HepG2 (cell line): ENCODE results near the gene MYO16.

Experiments
- ARNT ChIP-seq: fragments of 450-650 bp; IDR thresholded peaks from 2 replicates; pipeline ENCODE4 v1.6.1; 2017
- FOXM1 ChIP-seq: sonication (generic); formaldehyde crosslinking; IDR thresholded peaks from 2 replicates; pipeline ENCODE4 v1.5.0; 2020; ENCODE audit warnings: missing genetic modification reagents
- GABPB1 ChIP-seq: IDR thresholded peaks from 2 replicates; pipeline ENCODE4 v1.6.1; 2016; ENCODE audit warnings: mild to moderate bottlenecking, missing genetic modification reagents, moderate library complexity, missing compliant biosample characterization
- HNRNPLL ChIP-seq: fragments of 200-400 bp; formaldehyde crosslinking; IDR thresholded peaks from 2 replicates; pipeline ENCODE4 v1.6.1; 2017; ENCODE audit warnings: mild to moderate bottlenecking, low read depth, low read length; ENCODE audit not compliant: poor library complexity, severe bottlenecking
- PRMT3 ChIP-seq: sonication (generic); formaldehyde crosslinking; IDR thresholded peaks from 2 replicates; pipeline ENCODE4 v1.8.1; 2022; ENCODE audit warnings: low read depth, mild to moderate bottlenecking, moderate library complexity, missing genetic modification reagents, borderline replicate concordance
- RFX5 ChIP-seq: IDR thresholded peaks from 2 replicates; pipeline ENCODE4 v1.6.1; 2011; ENCODE audit warnings: low read depth, low read length, improper control_type of control experiment
- SIN3A ChIP-seq: IDR thresholded peaks from 2 replicates; pipeline ENCODE4 v1.6.1; 2011; ENCODE audit warnings: low read depth, mild to moderate bottlenecking, control low read depth, low read length, borderline replicate concordance
- ZBTB33 ChIP-seq: sonication (generic); formaldehyde crosslinking; IDR thresholded peaks from 2 replicates; pipeline ENCODE4 v1.4.0; 2020; ENCODE audit warnings: missing genetic modification reagents
- ZFP37 ChIP-seq: sonication (generic); formaldehyde crosslinking; IDR thresholded peaks from 2 replicates; pipeline ENCODE4 v1.4.0; 2020; ENCODE audit warnings: missing genetic modification reagents, borderline replicate concordance
- ZNF263 ChIP-seq: sonication (generic); formaldehyde crosslinking; IDR thresholded peaks from 2 replicates; pipeline ENCODE4 v1.4.0; 2020; ENCODE audit warnings: missing genetic modification reagents
- ZNF609 ChIP-seq: sonication (generic); formaldehyde crosslinking; IDR thresholded peaks from 2 replicates; pipeline ENCODE4 v1.4.0; 2020; ENCODE audit warnings: mild to moderate bottlenecking, missing genetic modification reagents, borderline replicate concordance
- ZNF850 ChIP-seq: sonication (generic); formaldehyde crosslinking; conservative IDR thresholded peaks from 2 replicates; pipeline ENCODE4 v1.9.0; 2021; ENCODE audit warnings: mild to moderate bottlenecking, missing genetic modification reagents
- TF ChIP-seq, protein P1 (sequence below): sonication (generic); formaldehyde crosslinking; IDR thresholded peaks from 2 replicates; pipeline ENCODE4 v1.5.0; 2020; ENCODE audit warnings: mild to moderate bottlenecking, missing genetic modification reagents, moderate library complexity

- no peak for TF ChIP-seq PRMT3 (CRISPR knock-in tag)
- TF ChIP-seq GABPB1 (CRISPR knock-in tag): no peak
- no peak for TF ChIP-seq ARNT
- no peak for TF ChIP-seq FOXM1 (CRISPR knock-in tag)
- no peak for TF ChIP-seq ZNF850 (CRISPR knock-in tag)
- TF ChIP-seq ZFP37: no peak
- no peak for TF ChIP-seq ZNF609
- TF ChIP-seq SIN3A: no peak
- TF ChIP-seq, protein P1, sequence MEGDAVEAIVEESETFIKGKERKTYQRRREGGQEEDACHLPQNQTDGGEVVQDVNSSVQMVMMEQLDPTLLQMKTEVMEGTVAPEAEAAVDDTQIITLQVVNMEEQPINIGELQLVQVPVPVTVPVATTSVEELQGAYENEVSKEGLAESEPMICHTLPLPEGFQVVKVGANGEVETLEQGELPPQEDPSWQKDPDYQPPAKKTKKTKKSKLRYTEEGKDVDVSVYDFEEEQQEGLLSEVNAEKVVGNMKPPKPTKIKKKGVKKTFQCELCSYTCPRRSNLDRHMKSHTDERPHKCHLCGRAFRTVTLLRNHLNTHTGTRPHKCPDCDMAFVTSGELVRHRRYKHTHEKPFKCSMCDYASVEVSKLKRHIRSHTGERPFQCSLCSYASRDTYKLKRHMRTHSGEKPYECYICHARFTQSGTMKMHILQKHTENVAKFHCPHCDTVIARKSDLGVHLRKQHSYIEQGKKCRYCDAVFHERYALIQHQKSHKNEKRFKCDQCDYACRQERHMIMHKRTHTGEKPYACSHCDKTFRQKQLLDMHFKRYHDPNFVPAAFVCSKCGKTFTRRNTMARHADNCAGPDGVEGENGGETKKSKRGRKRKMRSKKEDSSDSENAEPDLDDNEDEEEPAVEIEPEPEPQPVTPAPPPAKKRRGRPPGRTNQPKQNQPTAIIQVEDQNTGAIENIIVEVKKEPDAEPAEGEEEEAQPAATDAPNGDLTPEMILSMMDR (CRISPR knock-in tag): no peak
- no peak for TF ChIP-seq HNRNPLL
- TF ChIP-seq ZNF263 (CRISPR knock-in tag): no peak
- TF ChIP-seq ZBTB33 (CRISPR knock-in tag): no peak
- TF ChIP-seq RFX5: no peak
Observed at GRCh38 chr13:108705031-108705430, 75.6 kb downstream of the MYO16 start.
